NCI-H2227 (cell line): ENCODE results near the gene GAPVD1.
"Not testable (repeated sequence)": the region's sequence is repeated elsewhere in the genome, so short reads cannot be mapped to it uniquely, and the experiment has no call there.

ENCODE experiments used
- DNase-seq: peaks from one replicate; lab custom pipeline; 2025; ENCODE audit not compliant: unreplicated experiment; lab: John Stamatoyannopoulos, UW

The GAPVD1 gene

GRCh38 chr9:125372441-125373226 is 111.0 kb downstream of the GAPVD1 start:
- DNase-seq: no peak

GRCh38 chr9:125374443-125375309 is 113.0 kb downstream of the GAPVD1 start:
- DNase-seq: peak; percentile 79

GRCh38 chr9:125375820-125376219 is 114.2 kb downstream of the GAPVD1 start:
- DNase-seq: no peak

GRCh38 chr9:125376261-125377226 is 114.9 kb downstream of the GAPVD1 start:
- peak; percentile 18 for DNase-seq

- DNase-seq: no peak
Observed at GRCh38 chr9:125377584-125378250, 116.1 kb downstream of the GAPVD1 start.

- no peak for DNase-seq
Observed at GRCh38 chr9:125378778-125379177, 117.2 kb downstream of the GAPVD1 start.

GRCh38 chr9:125379208-125379607 is 117.6 kb downstream of the GAPVD1 start:
- DNase-seq: no peak

- no peak for DNase-seq
Observed at GRCh38 chr9:125380406-125380805, 118.8 kb downstream of the GAPVD1 start.

- no peak for DNase-seq
Observed at GRCh38 chr9:125387861-125388524, 126.4 kb downstream of the GAPVD1 start.

GRCh38 chr9:125388978-125389377 is 127.4 kb downstream of the GAPVD1 start:
- no peak for DNase-seq

- peak; percentile 77 for DNase-seq
Observed at GRCh38 chr9:125391704-125392103, 130.1 kb downstream of the GAPVD1 start.

GRCh38 chr9:125393426-125393825 is 131.8 kb downstream of the GAPVD1 start:
- DNase-seq: no peak

GRCh38 chr9:125396799-125397198 is 135.2 kb downstream of the GAPVD1 start:
- DNase-seq: no peak

- peak; percentile 15 for DNase-seq
Observed at GRCh38 chr9:125397736-125398135, 136.1 kb downstream of the GAPVD1 start.

GRCh38 chr9:125398243-125398642 is 136.6 kb downstream of the GAPVD1 start:
- no peak for DNase-seq

- no peak for DNase-seq
Observed at GRCh38 chr9:125399165-125399564, 137.5 kb downstream of the GAPVD1 start.

- DNase-seq: no peak
Observed at GRCh38 chr9:125399666-125400065, 138.0 kb downstream of the GAPVD1 start.

- DNase-seq: not testable (repeated sequence)
Observed at GRCh38 chr9:125400232-125400631, 138.6 kb downstream of the GAPVD1 start.

- no peak for DNase-seq
Observed at GRCh38 chr9:125400725-125401716, 139.4 kb downstream of the GAPVD1 start.
